HepG2 (cell line): ENCODE results near the gene CORO7. TPM values are rescaled to one million over a fixed set of nuclear protein-coding genes. Genes with fewer than 3 reads are reported as not detected.

ENCODE experiments used
- ATF4 ChIP-seq, 2 experiments: fragments of 450-650 bp in 1 of 2; sonication (generic) in 1 of 2; formaldehyde crosslinking; IDR thresholded peaks; 2 replicates each; pipeline versions ENCODE4 v1.5.0 to v1.8.0; 2020 to 2022; ENCODE audit warnings: mild to moderate bottlenecking in 1 of 2, missing genetic modification reagents in 1 of 2
- DRAP1 ChIP-seq: IDR thresholded peaks from 2 replicates; pipeline ENCODE4 v1.6.1; 2016; ENCODE audit warnings: missing genetic modification reagents, missing compliant biosample characterization
- FOXK1 ChIP-seq: sonication (generic); formaldehyde crosslinking; IDR thresholded peaks from 2 replicates; pipeline ENCODE4 v1.4.0; 2020; ENCODE audit warnings: low read depth, missing genetic modification reagents, borderline replicate concordance
- FUBP1 ChIP-seq: sonication (generic); formaldehyde crosslinking; IDR thresholded peaks from 2 replicates; pipeline ENCODE4 v1.5.1; 2020; ENCODE audit warnings: missing genetic modification reagents, mild to moderate bottlenecking, borderline replicate concordance
- GABPB1 ChIP-seq: IDR thresholded peaks from 2 replicates; pipeline ENCODE4 v1.6.1; 2016; ENCODE audit warnings: mild to moderate bottlenecking, missing genetic modification reagents, moderate library complexity, missing compliant biosample characterization
- HMG20A ChIP-seq: IDR thresholded peaks from 2 replicates; pipeline ENCODE4 v1.6.1; 2016; ENCODE audit warnings: borderline replicate concordance
- KAT7 ChIP-seq: IDR thresholded peaks from 2 replicates; pipeline ENCODE4 v1.6.1; 2018; ENCODE audit warnings: borderline replicate concordance, missing compliant biosample characterization
- KDM5B ChIP-seq: sonication (generic); formaldehyde crosslinking; IDR thresholded peaks from 2 replicates; pipeline ENCODE4 v1.4.0; 2020; ENCODE audit warnings: missing genetic modification reagents, mild to moderate bottlenecking, borderline replicate concordance
- KLF11 ChIP-seq: IDR thresholded peaks from 2 replicates; pipeline ENCODE4 v1.6.1; 2016; ENCODE audit warnings: missing compliant biosample characterization
- LCORL ChIP-seq, 2 experiments: fragments of 450-650 bp in 1 of 2; sonication (generic) in 1 of 2; formaldehyde crosslinking in 1 of 2; IDR thresholded peaks; 2 replicates each; pipeline versions ENCODE4 v1.5.0 to v1.6.1; 2017 to 2020; ENCODE audit warnings: antibody characterized with exemption in 1 of 2, missing genetic modification reagents in 1 of 2
- MYC ChIP-seq: sonication (generic); formaldehyde crosslinking; IDR thresholded peaks from 2 replicates; pipeline ENCODE4 v1.9.0; 2021; ENCODE audit warnings: missing genetic modification reagents, borderline replicate concordance
- PTBP1 ChIP-seq: fragments of 200-400 bp; formaldehyde crosslinking; IDR thresholded peaks from 2 replicates; pipeline ENCODE4 v1.6.1; 2018; ENCODE audit warnings: low read length, low read depth; ENCODE audit not compliant: poor library complexity, severe bottlenecking
- SIN3A ChIP-seq: IDR thresholded peaks from 2 replicates; pipeline ENCODE4 v1.6.1; 2011; ENCODE audit warnings: low read depth, mild to moderate bottlenecking, control low read depth, low read length, borderline replicate concordance
- SNRNP70 ChIP-seq: fragments of 200-400 bp; formaldehyde crosslinking; IDR thresholded peaks from 2 replicates; pipeline ENCODE4 v1.6.1; 2017; ENCODE audit warnings: mild to moderate bottlenecking, low read depth, low read length, moderate library complexity
- TAF1 ChIP-seq: sonication (generic); formaldehyde crosslinking; IDR thresholded peaks from 2 replicates; pipeline ENCODE4 v1.4.0; 2020; ENCODE audit warnings: missing genetic modification reagents
- ZBTB33 ChIP-seq: sonication (generic); formaldehyde crosslinking; IDR thresholded peaks from 2 replicates; pipeline ENCODE4 v1.4.0; 2020; ENCODE audit warnings: missing genetic modification reagents
- ZMAT3 ChIP-seq: sonication (generic); formaldehyde crosslinking; conservative IDR thresholded peaks from 2 replicates; pipeline ENCODE4 v1.7.0; 2021; ENCODE audit warnings: missing genetic modification reagents
- ZNF121 ChIP-seq: sonication (generic); formaldehyde crosslinking; IDR thresholded peaks from 2 replicates; pipeline ENCODE4 v1.5.0; 2020; ENCODE audit warnings: mild to moderate bottlenecking, missing genetic modification reagents
- ZNF124 ChIP-seq: sonication (generic); formaldehyde crosslinking; IDR thresholded peaks from 2 replicates; pipeline ENCODE4 v1.4.0; 2020; ENCODE audit warnings: missing genetic modification reagents
- ZNF350 ChIP-seq: sonication (generic); formaldehyde crosslinking; IDR thresholded peaks from 2 replicates; pipeline ENCODE4 v1.4.0; 2020; ENCODE audit warnings: mild to moderate bottlenecking, low read depth, missing genetic modification reagents, borderline replicate concordance
- ZNF543 ChIP-seq: sonication (generic); formaldehyde crosslinking; IDR thresholded peaks from 2 replicates; pipeline ENCODE4 v1.4.0; 2020; ENCODE audit warnings: mild to moderate bottlenecking, missing genetic modification reagents
- ZNF552 ChIP-seq: sonication (generic); formaldehyde crosslinking; IDR thresholded peaks from 2 replicates; pipeline ENCODE4 v1.9.0; 2022; ENCODE audit warnings: missing genetic modification reagents, mild to moderate bottlenecking, borderline replicate concordance
- ZNF556 ChIP-seq: sonication (generic); formaldehyde crosslinking; IDR thresholded peaks from 2 replicates; pipeline ENCODE4 v1.4.0; 2020; ENCODE audit warnings: mild to moderate bottlenecking, missing genetic modification reagents, borderline replicate concordance
- ZZZ3 ChIP-seq: sonication (generic); formaldehyde crosslinking; IDR thresholded peaks from 2 replicates; pipeline ENCODE4 v1.4.0; 2020; ENCODE audit warnings: missing genetic modification reagents, mild to moderate bottlenecking, borderline replicate concordance
- polyA plus RNA-seq, 8 experiments: library from polyadenylated mRNA; depleted of rRNA in 3 of 8; stranded (reverse) in 7 of 8; unstranded in 1 of 8; fragments of >200 nt; fragmentation: Illumina TruSeq in 4 of 8; extraction: Trizol in 4 of 8; gene quantifications; 2 replicates each; pipeline versions ENCODE4 v1.2.1 to v1.2.3, GENCODE V29; 2011 to 2016; ENCODE audit warnings: low read depth in 4 of 8, missing spikeins in 1 of 8, mixed read lengths in 1 of 8; ENCODE audit not compliant: insufficient read depth in 1 of 8
- total RNA-seq, 5 experiments: library from RNA; depleted of rRNA; stranded (reverse); fragments of >200 nt; fragmentation: Illumina TruSeq; extraction: Trizol; gene quantifications; 2 replicates each; pipeline ENCODE4 v1.2.3, GENCODE V29; 2016; ENCODE audit warnings: low read depth in 1 of 5

Gene CORO7
- total and polyA plus RNA-seq, 2 of the 13 experiments (the other 11 are each of a cell fraction or from before 2014, with no cell fraction given) = 9.9 to 14.3 TPM

GRCh38 chr16:4328046-4328781, 88.2 kb downstream of the CORO7 start (continued):
- TF ChIP-seq ZNF350 (CRISPR knock-in tag) (peak; percentile 51; the same call in 1 of the 2 replicates), FOXK1 (no peak), ZNF552 (CRISPR knock-in tag) (no peak), LCORL (IDR thresholded peaks at IDR 0.05) (no peak), LCORL (CRISPR knock-in tag; IDR thresholded peaks at IDR 0.05) (peak; percentile 90), ZBTB33 (CRISPR knock-in tag) (peak; percentile 67; the same call in 1 of the 2 replicates), SNRNP70 (no peak), PTBP1 (peak; percentile 92), ZNF543 (CRISPR knock-in tag) (no peak), MYC (CRISPR knock-in tag) (peak; percentile 44; the same call in 1 of the 2 replicates), ZZZ3 (CRISPR knock-in tag) (no peak), ZNF121 (CRISPR knock-in tag) (no peak), ATF4 (CRISPR knock-in tag; IDR thresholded peaks at IDR 0.05) (no peak), ZMAT3 (peak; percentile 72; the same call in 1 of the 2 replicates), SIN3A (peak; percentile 19; the same call in 1 of the 2 replicates), ZNF556 (CRISPR knock-in tag) (peak; percentile 45; the same call in 1 of the 2 replicates), ZNF124 (CRISPR knock-in tag) (no peak), FUBP1 (CRISPR knock-in tag) (no peak), KDM5B (peak; percentile 75), TAF1 (peak; percentile 67), KAT7 (CRISPR knock-in tag) (0 out of 2 replicates have a peak, but pooled peaks have one; percentile 52), KLF11 (CRISPR knock-in tag) (no peak), HMG20A (0 out of 2 replicates have a peak, but pooled peaks have one; percentile 24), GABPB1 (CRISPR knock-in tag) (peak; percentile 74), DRAP1 (CRISPR knock-in tag) (peak; percentile 68; the same call in 1 of the 2 replicates)
